ENCODE results near the gene OR6N1. TPM values are rescaled to one million over a fixed set of nuclear protein-coding genes. Genes with fewer than 3 reads are reported as not detected.

Gene OR6N1
- total and polyA plus RNA-seq, 5 donors from 2014 or later = not detected

DNA sequence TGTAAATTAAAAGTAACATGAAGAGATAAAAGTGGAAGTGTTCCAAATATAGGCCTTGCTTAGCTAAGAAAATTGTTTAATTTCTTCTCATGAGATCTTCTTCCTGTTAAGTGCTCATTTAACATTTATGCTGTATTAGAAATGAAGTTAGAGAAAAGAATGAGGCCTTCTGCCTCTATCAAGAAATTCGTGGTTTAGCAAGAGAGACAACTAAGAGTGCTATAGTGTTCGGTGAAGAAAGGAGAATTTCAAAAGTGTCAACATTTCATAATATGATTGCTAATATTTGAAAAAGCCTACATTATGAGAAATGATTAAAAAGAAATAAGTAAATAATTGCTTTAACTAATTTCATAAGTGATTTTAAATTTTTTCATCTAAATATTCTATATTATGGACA lies 40.3 kb upstream of the OR6N1 start:
- Mint-ChIP-seq H3K9me3 (peaks cover 0 to 4% (median 0%) of the 10 kb centered on the region in 7 donors), H3K27me3 (peaks cover 5% of the 10 kb centered on the region), H3K27ac (no peak overlapping the region), H3K4me1 (no peaks in the 10 kb centered on the region), H3K4me3 (no peak overlapping the region), H3K36me3 (no peaks in the 10 kb centered on the region)
- Histone ChIP-seq H3K36me3 (ENCODE audit: control insufficient read depth, insufficient read depth, low read length) (no peaks in the 10 kb centered on the region), H3K4me1 (ENCODE audit: control insufficient read depth, insufficient read depth, low read length, poor library complexity, severe bottlenecking) (no peaks in the 10 kb centered on the region), H3K27me3 (ENCODE audit: control insufficient read depth, insufficient read depth, low read length) (no peaks in the 10 kb centered on the region), H3K9me3 (ENCODE audit: control insufficient read depth in 2 of 2, low read length in 2 of 2) (no peaks in the 10 kb centered on the region), H3K27ac (ENCODE audit: insufficient read depth, low read length, poor library complexity, severe bottlenecking) (no peak overlapping the region), H3K4me3 (ENCODE audit: low read depth, low read length) (no peak overlapping the region)
- ATAC-seq (ENCODE audit: low read depth in 2 of 2) = no peak
- DNase-seq = no peak

DNA sequence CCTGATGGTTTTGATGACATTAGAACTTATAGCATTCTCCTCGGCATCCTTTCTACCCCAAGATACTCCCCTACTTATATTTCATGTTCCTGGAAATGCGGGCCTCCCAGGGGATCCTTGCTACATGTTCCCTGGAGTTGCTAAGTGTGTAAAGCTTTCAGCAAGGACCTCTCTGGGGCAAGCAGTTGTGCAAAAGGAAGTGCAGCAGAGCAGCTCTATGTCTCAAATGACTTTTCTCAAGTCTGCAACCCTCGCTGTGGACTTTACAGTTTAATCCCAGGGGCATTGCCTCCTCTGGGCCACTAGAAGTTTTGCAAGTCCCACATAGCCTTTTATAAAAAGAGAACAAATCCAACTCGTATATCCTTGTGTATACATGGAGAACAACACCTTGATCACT lies 38.3 kb upstream of the OR6N1 start:
- Mint-ChIP-seq H3K36me3 (no peaks in the 10 kb centered on the region), H3K4me3 (no peak overlapping the region), H3K27ac (no peak overlapping the region), H3K27me3 (peaks cover 14% of the 10 kb centered on the region), H3K9me3 (peaks cover 0 to 4% (median 0%) of the 10 kb centered on the region in 7 donors), H3K4me1 (no peaks in the 10 kb centered on the region)
- no peak overlapping the region for H3K4me3 ChIP-seq (ENCODE audit: low read depth, low read length)
- no peak for ATAC-seq (ENCODE audit: low read depth in 2 of 2)
- no peak for DNase-seq
- H3K9me3 ChIP-seq (ENCODE audit: control insufficient read depth in 2 of 2, low read length in 2 of 2) = no peaks in the 10 kb centered on the region
- H3K27me3 ChIP-seq (ENCODE audit: control insufficient read depth, insufficient read depth, low read length) = no peaks in the 10 kb centered on the region
- H3K36me3 ChIP-seq (ENCODE audit: control insufficient read depth, insufficient read depth, low read length) = no peaks in the 10 kb centered on the region
- H3K27ac ChIP-seq (ENCODE audit: insufficient read depth, low read length, poor library complexity, severe bottlenecking) = no peak overlapping the region
- no peaks in the 10 kb centered on the region for H3K4me1 ChIP-seq (ENCODE audit: control insufficient read depth, insufficient read depth, low read length, poor library complexity, severe bottlenecking)

DNA sequence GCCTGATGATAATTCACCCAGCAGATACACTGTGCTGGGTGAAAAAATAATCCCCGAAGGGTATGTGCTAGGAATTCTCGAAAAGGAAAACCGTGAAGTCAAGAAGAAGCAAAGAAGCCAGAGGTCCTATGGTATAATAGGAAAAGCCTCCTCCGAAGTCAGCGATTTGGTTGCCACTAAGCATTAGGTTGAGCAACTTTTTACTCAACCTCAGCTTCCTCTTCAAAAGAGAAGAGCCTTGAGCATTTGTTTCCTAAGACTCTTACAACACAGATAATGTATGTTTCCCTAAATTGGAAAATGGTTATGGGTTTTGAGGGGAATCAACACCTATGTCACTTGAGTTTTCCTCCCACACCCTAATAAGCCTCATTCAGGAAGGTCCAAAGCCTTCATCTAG lies 37.9 kb upstream of the OR6N1 start:
- no peak overlapping the region for H3K27ac Mint-ChIP-seq
- DNase-seq (no peak), ATAC-seq (ENCODE audit: low read depth in 2 of 2) (no peak)
- H3K27me3 Mint-ChIP-seq = peaks cover 17% of the 10 kb centered on the region
- no peaks in the 10 kb centered on the region for H3K36me3 Mint-ChIP-seq
- peaks cover 0 to 4% (median 0%) of the 10 kb centered on the region in 7 donors for H3K9me3 Mint-ChIP-seq
- Histone ChIP-seq H3K36me3 (ENCODE audit: control insufficient read depth, insufficient read depth, low read length) (no peaks in the 10 kb centered on the region), H3K27ac (ENCODE audit: insufficient read depth, low read length, poor library complexity, severe bottlenecking) (no peak overlapping the region), H3K9me3 (ENCODE audit: control insufficient read depth in 2 of 2, low read length in 2 of 2) (no peaks in the 10 kb centered on the region), H3K4me1 (ENCODE audit: control insufficient read depth, insufficient read depth, low read length, poor library complexity, severe bottlenecking) (no peaks in the 10 kb centered on the region), H3K27me3 (ENCODE audit: control insufficient read depth, insufficient read depth, low read length) (peaks cover 2% of the 10 kb centered on the region), H3K4me3 (ENCODE audit: low read depth, low read length) (no peak overlapping the region)
- no peaks in the 10 kb centered on the region for H3K4me1 Mint-ChIP-seq
- H3K4me3 Mint-ChIP-seq = no peak overlapping the region

DNA sequence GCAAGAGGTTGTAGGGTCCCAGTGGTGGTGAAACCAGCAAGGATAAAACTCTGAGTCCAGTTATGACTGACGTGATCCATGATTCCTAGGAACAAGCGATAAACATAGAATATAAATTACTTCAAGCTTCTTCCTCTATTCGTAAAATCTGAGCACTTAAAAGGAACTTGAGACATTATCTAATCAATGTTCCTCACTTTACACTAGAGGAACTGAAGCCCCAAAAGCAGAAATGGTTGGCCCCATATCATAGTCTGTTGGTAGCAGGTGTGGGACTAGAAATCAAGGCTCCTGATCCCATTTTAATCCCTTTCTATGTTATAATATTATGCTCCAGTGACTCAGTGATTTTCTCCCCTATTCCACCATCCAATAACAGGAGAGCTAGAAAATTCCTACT lies 37.3 kb upstream of the OR6N1 start:
- Mint-ChIP-seq H3K9me3 (peaks cover 0 to 4% (median 0%) of the 10 kb centered on the region in 7 donors), H3K4me3 (no peak overlapping the region), H3K27me3 (peaks cover 17% of the 10 kb centered on the region), H3K36me3 (no peaks in the 10 kb centered on the region), H3K4me1 (no peaks in the 10 kb centered on the region), H3K27ac (no peak overlapping the region)
- Histone ChIP-seq H3K27me3 (ENCODE audit: control insufficient read depth, insufficient read depth, low read length) (peaks cover 2% of the 10 kb centered on the region), H3K4me1 (ENCODE audit: control insufficient read depth, insufficient read depth, low read length, poor library complexity, severe bottlenecking) (no peaks in the 10 kb centered on the region), H3K9me3 (ENCODE audit: control insufficient read depth in 2 of 2, low read length in 2 of 2) (no peaks in the 10 kb centered on the region), H3K36me3 (ENCODE audit: control insufficient read depth, insufficient read depth, low read length) (no peaks in the 10 kb centered on the region), H3K4me3 (ENCODE audit: low read depth, low read length) (no peak overlapping the region), H3K27ac (ENCODE audit: insufficient read depth, low read length, poor library complexity, severe bottlenecking) (no peak overlapping the region)
- DNase-seq (no peak), ATAC-seq (ENCODE audit: low read depth in 2 of 2) (no peak)

DNA sequence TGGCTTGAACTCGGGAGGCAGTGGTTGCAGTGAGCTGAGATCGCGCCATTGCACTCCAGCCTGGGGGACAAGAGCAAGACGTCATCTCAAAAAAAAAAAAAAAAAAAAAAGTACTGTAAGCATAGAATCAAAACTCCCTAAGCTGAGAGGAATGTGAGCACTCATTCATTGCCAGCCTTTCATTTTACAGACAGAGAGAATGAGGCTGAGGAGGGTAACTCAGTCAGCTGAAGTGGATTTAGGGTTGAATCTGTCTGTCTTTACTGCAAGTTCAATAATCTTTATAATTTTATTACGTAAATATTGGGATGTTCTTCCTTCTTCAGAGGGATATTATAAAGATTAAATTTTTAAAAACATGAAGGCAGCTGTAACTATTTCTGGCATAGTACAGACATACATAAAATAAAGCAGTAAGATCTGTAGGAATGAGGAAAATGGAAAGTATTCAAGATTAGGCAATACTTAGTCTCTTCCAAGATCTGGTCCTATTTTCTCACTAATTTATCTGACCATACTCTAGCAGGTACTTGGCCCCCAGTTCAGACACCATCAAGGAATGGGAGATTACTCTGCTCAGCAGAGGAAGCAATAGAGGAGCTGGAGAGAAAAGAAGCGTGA lies 35.0 kb upstream of the OR6N1 start:
- no peak overlapping the region for H3K27ac ChIP-seq (ENCODE audit: insufficient read depth, low read length, poor library complexity, severe bottlenecking)
- Mint-ChIP-seq H3K36me3 (no peaks in the 10 kb centered on the region), H3K4me3 (no peak overlapping the region), H3K9me3 (peaks cover 0 to 4% (median 0%) of the 10 kb centered on the region in 7 donors), H3K4me1 (no peaks in the 10 kb centered on the region), H3K27ac (no peak overlapping the region), H3K27me3 (peaks cover 17% of the 10 kb centered on the region)
- H3K27me3 ChIP-seq (ENCODE audit: control insufficient read depth, insufficient read depth, low read length) = peaks cover 14% of the 10 kb centered on the region
- no peak for ATAC-seq (ENCODE audit: low read depth in 2 of 2)
- no peaks in the 10 kb centered on the region for H3K9me3 ChIP-seq (ENCODE audit: control insufficient read depth in 2 of 2, low read length in 2 of 2)
- no peaks in the 10 kb centered on the region for H3K36me3 ChIP-seq (ENCODE audit: control insufficient read depth, insufficient read depth, low read length)
- no peak overlapping the region for H3K4me3 ChIP-seq (ENCODE audit: low read depth, low read length)
- no peak for DNase-seq
- no peaks in the 10 kb centered on the region for H3K4me1 ChIP-seq (ENCODE audit: control insufficient read depth, insufficient read depth, low read length, poor library complexity, severe bottlenecking)

DNA sequence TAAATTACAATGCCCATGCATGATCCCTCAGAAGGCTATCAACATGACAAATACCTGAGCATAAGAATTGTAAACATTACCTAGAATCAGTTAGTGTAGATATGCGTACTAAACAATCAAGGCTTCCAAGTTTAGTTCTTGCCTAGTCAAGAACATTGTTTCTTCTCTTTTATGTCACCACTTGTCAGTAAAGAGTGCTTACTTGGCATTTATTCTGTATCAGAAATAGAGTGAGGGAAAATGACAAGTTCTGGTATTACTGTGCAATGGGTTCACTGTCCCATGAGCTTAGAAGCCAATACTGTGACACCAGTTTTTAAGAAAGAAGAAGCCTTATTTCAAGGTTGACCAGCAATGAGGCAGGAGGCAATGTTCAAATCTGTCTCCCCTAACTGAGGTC lies 31.7 kb upstream of the OR6N1 start:
- Mint-ChIP-seq H3K27ac (no peak overlapping the region), H3K36me3 (no peaks in the 10 kb centered on the region), H3K9me3 (no peaks in the 10 kb centered on the region), H3K27me3 (peaks cover 29% of the 10 kb centered on the region), H3K4me1 (peaks cover 0 to 1% (median 0%) of the 10 kb centered on the region in 4 donors), H3K4me3 (no peak overlapping the region)
- H3K9me3 ChIP-seq (ENCODE audit: control insufficient read depth in 2 of 2, low read length in 2 of 2) = no peaks in the 10 kb centered on the region
- peaks cover 22% of the 10 kb centered on the region for H3K27me3 ChIP-seq (ENCODE audit: control insufficient read depth, insufficient read depth, low read length)
- no peak for DNase-seq
- ATAC-seq (ENCODE audit: low read depth in 2 of 2) = no peak
- no peak overlapping the region for H3K27ac ChIP-seq (ENCODE audit: insufficient read depth, low read length, poor library complexity, severe bottlenecking)
- H3K36me3 ChIP-seq (ENCODE audit: control insufficient read depth, insufficient read depth, low read length) = no peaks in the 10 kb centered on the region
- no peak overlapping the region for H3K4me3 ChIP-seq (ENCODE audit: low read depth, low read length)
- no peaks in the 10 kb centered on the region for H3K4me1 ChIP-seq (ENCODE audit: control insufficient read depth, insufficient read depth, low read length, poor library complexity, severe bottlenecking)

DNA sequence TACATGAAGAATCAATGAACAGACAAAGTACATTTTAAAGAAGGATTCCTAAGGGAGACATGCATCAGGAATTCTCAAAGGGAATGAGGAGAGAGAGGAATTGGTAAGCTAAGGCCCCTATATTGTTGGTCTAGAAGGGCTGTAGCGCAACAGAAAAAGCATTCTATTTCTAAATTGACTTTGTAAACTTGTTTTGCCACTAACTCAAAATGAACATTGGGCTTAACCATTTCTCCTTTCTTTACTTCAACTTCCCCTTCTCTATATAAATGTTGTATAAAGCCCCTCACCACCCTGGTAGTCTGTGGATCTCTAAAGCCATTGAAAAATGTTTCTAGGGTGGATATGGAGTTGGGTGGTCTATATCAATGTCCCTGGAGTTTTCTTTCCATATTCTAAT lies 29.4 kb upstream of the OR6N1 start:
- ATAC-seq (ENCODE audit: low read depth in 2 of 2) (no peak), DNase-seq (no peak)
- H3K9me3 Mint-ChIP-seq = no peaks in the 10 kb centered on the region
- H3K27ac Mint-ChIP-seq = no peak overlapping the region
- H3K4me1 ChIP-seq (ENCODE audit: control insufficient read depth, insufficient read depth, low read length, poor library complexity, severe bottlenecking) = no peaks in the 10 kb centered on the region
- no peaks in the 10 kb centered on the region for H3K36me3 Mint-ChIP-seq
- H3K9me3 ChIP-seq (ENCODE audit: control insufficient read depth in 2 of 2, low read length in 2 of 2) = no peaks in the 10 kb centered on the region
- H3K27me3 Mint-ChIP-seq = peaks cover 21% of the 10 kb centered on the region
- H3K4me3 Mint-ChIP-seq = no peak overlapping the region
- no peak overlapping the region for H3K4me3 ChIP-seq (ENCODE audit: low read depth, low read length)
- H3K4me1 Mint-ChIP-seq = peaks cover 0 to 1% (median 0%) of the 10 kb centered on the region in 4 donors
- peaks cover 22% of the 10 kb centered on the region for H3K27me3 ChIP-seq (ENCODE audit: control insufficient read depth, insufficient read depth, low read length)
- no peaks in the 10 kb centered on the region for H3K36me3 ChIP-seq (ENCODE audit: control insufficient read depth, insufficient read depth, low read length)
- no peak overlapping the region for H3K27ac ChIP-seq (ENCODE audit: insufficient read depth, low read length, poor library complexity, severe bottlenecking)

DNA sequence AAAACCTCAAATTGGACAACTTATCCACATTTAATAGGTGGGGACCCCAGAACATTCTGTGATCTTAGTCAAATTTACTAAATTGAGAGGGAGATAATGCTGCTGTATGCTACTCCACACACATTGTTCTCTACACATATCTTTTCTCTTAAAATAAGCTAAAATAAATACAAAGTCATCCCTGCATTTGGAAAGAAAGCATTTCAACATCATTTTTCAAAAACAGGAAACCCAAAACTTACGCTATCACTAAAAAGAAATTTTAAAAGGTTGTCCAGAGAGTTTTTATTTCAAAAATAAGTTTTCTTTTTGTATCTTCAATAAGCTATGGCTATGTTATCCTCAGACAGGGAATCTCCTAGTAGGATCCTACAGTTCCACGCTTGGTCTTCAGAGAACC lies 28.5 kb upstream of the OR6N1 start:
- H3K9me3 Mint-ChIP-seq = no peaks in the 10 kb centered on the region
- peaks cover 21% of the 10 kb centered on the region for H3K27me3 Mint-ChIP-seq
- H3K4me1 ChIP-seq (ENCODE audit: control insufficient read depth, insufficient read depth, low read length, poor library complexity, severe bottlenecking) = no peaks in the 10 kb centered on the region
- no peak for DNase-seq
- H3K9me3 ChIP-seq (ENCODE audit: control insufficient read depth in 2 of 2, low read length in 2 of 2) = no peaks in the 10 kb centered on the region
- H3K27me3 ChIP-seq (ENCODE audit: control insufficient read depth, insufficient read depth, low read length) = peaks cover 22% of the 10 kb centered on the region
- H3K36me3 Mint-ChIP-seq = no peaks in the 10 kb centered on the region
- no peak for ATAC-seq (ENCODE audit: low read depth in 2 of 2)
- no peak overlapping the region for H3K27ac Mint-ChIP-seq
- no peak overlapping the region for H3K4me3 Mint-ChIP-seq
- H3K36me3 ChIP-seq (ENCODE audit: control insufficient read depth, insufficient read depth, low read length) = no peaks in the 10 kb centered on the region
- no peak overlapping the region for H3K27ac ChIP-seq (ENCODE audit: insufficient read depth, low read length, poor library complexity, severe bottlenecking)
- H3K4me1 Mint-ChIP-seq = peaks cover 0 to 1% (median 0%) of the 10 kb centered on the region in 4 donors
- H3K4me3 ChIP-seq (ENCODE audit: low read depth, low read length) = no peak overlapping the region
